HG02938 (cell line): ENCODE measurements around the gene HOMER2.

ENCODE experiments used
- ATAC-seq: cut with Tn5 transposase; IDR thresholded peaks from one replicate; pipeline ENCODE4 v1.9.1; 2021; ENCODE audit warnings: mild to moderate bottlenecking, moderate library complexity; ENCODE audit not compliant: unreplicated experiment

The HOMER2 gene

DNA sequence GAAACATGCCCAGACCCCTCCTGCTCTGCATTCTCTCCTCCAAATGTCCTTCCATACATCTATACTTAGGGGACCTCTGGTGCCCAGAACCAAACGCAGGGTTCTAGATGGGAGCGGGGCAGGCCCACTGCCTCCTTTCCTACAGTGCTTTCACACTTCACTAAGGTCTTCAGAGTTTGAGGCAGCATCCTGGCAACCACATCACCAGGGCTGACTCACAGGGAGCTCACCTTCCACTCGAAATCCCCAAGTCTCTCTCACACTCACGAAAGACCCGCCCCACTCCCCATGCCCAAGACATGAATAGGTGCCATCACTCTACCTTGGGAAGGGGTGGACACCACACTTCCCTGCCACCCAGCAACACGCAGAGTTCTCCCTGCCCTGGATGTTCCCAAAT is 18.9 kb downstream of the HOMER2 start:
- ATAC-seq, result no peak

DNA sequence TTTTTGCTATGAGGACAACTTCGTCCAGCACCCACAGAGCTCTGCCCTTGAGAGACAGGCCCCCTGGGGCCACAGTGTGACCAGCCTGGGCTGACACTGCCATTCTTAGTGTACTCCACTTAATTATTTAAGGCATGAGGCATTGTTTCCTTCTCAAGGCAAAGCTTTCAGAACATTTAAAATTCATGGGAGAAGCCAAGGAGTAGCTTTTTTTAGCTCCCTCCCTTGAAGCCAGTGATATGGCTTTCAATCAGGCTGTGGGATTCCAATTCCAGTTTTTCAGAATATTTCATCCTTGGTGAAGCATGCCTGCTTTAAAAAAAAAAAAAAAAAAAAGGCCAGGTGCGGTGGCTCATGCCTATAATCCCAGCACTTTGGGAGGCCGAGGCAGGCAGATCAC is 21.3 kb downstream of the HOMER2 start:
- no peak for ATAC-seq

DNA sequence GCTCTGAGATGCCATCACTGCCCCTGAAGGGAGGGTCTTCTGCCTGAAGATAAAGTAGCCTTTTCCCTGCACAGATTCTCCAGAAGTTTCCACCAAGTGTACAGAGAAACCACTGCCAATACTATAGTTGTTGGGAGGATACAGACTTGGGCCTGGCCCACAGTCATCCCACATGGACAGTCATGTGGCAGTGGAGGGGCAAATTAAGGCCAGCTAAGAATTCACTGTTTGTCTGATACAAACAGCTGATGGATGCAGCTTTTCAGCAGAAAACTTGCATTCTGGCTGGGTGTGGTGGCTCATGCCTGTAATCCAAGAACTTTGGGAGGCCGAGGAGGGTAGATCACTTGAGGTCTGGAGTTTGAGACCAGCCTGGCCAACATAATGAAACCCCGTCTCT is 22.1 kb downstream of the HOMER2 start:
- ATAC-seq, result no peak

DNA sequence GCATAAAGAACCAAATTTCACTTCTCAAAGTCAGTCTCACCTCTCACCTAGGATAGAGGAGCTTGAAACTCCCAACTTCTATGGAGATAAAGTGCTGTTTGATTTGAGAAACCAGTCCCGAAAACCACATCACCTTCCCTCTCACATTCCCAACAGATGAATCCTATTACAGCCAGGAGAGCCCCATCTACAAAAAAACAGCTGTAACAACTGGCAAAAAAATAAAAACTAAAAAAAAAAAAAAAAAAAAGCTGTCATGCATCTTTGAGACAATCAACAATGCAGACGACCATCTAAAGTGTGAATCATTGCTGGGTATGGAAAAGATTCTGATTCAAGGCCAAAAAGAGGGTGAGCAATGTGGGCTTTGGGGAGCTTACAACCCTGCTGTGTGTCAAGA is 23.8 kb downstream of the HOMER2 start:
- ATAC-seq, result no peak

DNA sequence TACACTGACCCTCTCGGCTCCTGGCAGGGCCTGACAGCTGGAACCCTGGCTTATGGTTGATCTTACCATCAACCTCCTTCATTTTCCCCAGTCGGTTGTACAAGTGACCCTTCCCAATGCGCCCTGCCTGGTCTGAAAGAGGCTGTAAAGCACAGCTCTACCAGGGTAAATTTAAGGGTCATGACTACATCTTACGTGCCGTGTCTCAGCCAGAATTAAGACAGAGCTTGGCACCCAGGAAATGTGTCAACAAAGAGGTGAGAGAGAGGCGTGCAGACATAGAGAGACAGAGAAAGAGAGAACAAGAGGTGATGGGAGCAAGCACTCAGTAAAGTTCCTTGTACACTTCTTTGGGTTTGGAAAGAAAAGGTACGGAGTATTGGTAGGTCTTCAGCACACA is 28.8 kb downstream of the HOMER2 start:
- no peak for ATAC-seq

DNA sequence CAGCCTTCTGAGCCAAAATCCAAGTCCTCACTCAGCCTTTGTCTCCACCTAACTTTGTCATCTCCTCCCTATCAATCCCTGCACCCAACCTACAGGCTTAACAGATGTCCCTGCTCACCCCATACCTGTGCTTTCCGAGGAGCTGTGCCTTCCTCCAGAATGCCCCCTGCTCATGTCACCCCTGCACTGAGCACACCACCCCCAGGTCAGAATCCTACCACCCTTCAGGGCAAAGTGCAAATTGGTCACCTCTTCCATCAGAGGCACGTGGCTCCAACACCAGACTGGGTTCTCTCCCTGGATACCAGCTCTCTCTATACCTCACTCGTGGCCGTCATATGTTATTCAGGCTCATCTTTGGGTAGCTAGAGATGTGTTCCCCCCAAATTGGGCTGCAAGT is 29.8 kb downstream of the HOMER2 start:
- no peak for ATAC-seq

DNA sequence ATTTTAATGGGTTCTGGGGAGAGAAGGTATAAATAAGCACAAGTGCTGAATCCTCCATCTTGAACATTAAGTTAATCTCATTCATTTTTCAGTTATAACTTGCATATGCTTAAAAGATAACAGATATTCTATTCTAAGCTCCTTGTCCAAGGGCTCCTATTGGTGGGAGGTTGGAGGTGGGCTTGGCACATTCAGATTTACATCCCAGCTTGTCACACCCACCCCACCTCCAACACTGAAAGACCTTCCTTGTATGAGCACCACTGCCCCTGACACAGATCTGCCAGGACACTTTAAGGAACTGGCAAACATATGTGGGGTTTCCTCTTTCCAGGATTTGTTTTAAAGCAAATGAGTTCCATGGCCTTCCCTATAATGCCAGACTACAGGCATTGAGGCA is 30.6 kb downstream of the HOMER2 start:
- ATAC-seq, result no peak

DNA sequence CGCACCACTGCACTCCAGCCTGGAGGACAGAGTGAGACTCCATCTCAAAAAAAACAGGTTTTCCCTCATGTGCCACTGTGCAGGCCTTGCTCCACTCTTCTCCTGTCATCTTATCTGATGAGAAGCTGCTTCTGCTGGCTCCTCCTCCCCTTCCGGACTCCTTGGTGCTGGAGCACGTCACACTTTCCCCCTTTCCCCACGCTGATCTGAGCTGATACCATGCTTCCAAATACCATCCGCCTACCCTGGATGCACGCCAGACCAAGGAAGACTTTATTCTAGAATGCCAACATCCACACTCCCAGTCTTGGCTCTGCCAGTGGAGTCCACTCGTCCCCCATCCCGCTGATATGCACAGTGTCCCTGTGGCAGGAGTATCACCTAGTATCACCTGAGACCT is 31.3 kb downstream of the HOMER2 start:
- no peak for ATAC-seq

DNA sequence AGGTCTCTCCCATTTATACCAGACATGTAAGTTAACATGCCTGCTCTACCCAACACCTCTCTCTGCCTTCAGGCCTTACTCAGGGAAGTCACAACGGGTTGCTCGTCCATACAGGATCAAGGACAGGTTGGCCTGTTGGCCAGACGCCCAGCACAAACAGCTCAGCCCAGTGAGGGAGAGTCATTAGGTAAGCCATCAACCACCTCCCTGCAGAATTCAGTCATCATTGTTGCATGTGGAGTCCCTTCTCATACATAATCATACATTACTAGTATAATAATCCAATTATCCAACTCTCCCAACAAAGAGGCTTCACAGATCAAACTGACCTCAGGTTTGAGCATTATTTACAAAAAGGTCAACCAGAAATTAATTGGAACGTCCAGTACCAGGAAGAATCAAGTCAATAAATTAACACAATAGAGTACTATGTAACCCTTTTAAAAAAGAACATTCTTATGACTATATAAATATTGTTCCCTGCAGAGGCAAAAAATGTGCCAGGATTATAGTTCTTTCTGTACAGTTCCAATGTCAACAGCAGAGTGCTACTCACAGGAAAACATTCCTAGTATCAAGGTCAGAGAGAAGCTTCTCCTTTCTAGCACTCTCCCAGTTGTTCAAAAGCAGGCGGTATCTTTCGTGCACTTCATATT is 33.2 kb downstream of the HOMER2 start:
- ATAC-seq, result no peak

DNA sequence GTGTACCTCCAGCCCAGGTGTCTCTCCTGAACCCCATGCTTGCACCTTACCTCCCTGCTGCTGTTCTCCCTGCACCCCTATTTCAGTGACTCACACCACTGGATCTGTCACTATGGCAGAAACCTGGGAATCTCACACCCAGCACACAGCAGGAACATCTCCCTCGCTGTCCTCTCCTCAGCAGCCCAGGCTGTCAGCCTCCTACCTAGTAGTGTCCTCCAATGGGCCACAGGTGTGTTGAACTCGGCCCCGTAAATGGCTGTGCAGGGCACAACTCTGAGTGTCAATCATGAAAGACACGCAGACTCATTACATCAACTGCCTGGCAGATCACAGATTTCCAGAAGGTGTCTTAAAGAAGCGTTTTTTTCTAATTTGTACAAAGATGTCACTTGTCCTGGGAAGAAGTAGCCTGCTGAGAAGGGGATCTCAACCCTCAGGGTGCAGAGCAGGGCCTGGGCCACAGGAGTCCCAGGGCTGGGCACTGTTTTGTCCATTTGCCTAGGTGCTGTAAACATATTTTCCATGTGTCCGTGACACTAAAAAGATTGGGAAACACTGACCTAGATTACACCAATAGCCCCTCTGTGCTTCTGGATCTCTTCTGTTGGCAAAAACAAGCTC is 33.8 kb downstream of the HOMER2 start:
- ATAC-seq, result no peak

DNA sequence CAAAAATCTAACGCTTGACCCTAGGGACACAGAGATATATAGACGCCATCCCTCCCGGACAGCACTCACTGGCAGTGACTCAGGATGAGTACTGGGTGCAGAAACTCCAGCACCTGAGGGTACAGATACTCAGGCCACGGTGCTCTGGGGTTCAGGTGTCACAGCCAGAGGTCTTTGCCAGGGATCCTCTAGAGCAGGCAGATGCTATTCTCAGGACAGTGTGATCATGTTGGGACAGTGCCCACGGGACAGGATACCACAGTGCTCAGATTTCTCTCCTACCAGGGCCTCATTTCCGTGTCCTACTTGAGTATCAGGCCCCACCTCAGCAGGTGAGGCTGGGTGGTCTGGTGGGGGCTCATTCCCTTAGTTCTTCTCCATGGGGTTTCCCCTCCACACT is 34.4 kb downstream of the HOMER2 start:
- ATAC-seq, result no peak

DNA sequence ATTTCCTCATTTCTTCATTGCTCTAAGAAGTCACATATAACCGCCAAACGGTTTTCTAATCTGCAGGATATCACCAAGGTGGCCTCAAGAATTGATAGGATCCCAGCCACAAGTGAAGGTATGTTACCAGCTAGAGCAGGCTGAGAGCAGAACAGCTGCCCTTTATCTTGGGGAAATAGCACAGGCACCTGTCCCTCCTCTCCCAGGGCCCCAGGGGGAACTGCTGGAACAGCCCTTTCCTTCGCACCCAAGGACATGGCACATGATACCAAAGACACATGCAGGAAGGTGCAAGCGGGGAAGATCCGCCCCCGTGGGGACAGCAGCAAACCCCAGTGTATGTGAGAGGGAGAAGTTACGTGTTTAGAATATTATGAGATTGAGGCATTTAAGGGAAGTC is 35.3 kb downstream of the HOMER2 start:
- no peak for ATAC-seq

DNA sequence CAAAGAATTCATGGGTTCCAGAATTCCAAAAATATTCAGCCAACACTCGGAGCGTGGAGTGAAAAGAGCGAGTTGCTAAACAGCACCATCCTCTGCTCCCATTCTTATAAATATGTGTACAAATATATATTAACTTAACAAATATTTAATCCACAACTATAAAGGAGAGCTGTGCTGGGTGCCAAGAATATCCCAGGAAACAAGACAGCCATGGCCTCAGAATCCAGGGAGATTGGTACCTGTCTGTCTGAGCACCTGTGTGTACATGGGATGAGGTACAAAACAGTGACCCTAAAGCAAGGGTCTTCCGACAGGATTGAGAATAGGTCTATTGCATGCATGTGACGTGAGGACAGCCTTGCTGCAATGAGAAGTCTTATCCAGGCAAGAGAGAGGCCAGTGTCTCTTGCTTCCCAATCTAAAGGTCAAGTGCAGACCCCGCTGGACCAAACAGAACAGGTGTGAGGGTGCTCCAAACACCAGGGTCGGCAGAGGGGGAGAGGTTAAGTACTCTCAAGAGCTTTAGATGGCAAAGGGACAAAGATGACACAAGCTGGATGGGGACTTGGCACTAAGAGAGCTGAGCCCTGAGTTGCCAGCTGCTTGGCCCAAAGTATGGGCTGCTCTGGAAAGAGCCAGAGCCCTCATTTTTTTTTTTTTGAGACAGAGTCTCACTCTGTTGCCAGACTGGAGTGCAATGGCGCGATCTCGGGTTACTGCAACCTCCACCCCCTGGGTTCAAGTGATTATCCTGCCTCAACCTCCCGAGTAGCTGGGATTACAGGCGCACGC is 36.2 kb downstream of the HOMER2 start:
- ATAC-seq, result no peak

DNA sequence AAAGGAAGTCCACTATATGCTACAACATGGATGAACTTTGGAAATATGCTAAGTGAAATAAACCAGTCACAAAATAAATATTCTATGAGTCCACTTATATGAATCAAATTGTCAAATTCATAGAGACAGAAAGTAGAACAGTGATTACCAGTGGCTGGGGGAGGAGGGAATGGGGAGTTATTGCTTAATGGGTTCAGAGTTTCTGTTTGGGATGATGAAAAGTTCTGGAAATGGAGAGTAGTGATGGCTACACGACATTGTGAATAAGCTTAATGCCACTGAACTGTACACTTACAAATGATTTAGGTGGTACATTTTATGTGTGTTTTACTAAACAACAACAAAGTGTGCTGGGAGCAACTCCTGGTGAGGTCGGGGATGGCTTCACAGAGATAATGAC is 38.1 kb downstream of the HOMER2 start:
- no peak for ATAC-seq

DNA sequence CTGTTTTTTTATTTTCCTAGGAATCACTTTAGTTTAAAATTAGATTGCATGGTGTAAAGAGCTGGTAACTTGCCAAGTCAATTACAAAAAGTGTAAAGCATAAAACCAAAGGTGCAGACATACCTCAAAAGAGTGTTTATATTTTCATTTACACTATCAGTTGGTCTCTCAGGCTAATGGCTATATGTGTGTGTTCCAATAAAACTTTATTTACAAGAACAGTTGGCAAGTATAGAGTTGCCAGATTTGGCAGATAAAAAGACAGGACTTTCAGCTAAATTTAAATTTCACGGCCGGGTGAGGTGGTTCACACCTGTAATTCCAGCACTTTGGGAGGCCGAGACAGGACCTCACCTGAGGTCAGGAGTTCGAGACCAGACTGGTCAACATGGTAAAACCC is 41.1 kb downstream of the HOMER2 start:
- ATAC-seq, result no peak

DNA sequence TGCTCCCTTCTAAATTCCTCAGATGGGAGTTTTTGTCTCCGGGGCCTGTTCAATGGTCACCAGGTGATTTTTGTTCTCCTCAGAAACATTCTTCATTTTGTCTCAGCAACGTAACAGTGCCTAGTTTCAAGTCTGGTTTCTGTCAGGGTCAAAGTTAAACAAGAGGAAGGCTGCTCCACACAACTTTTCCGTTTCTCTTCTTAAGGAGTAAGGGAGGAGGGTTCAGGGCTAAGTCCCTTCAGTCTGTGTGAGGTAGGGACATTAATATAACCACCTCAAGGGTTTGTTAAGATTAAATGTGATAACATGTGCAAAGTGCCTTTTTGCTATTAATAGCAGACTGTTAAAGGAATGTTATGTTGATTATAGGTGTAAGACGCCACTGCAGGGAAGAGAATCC is 41.8 kb downstream of the HOMER2 start:
- ATAC-seq, result no peak

DNA sequence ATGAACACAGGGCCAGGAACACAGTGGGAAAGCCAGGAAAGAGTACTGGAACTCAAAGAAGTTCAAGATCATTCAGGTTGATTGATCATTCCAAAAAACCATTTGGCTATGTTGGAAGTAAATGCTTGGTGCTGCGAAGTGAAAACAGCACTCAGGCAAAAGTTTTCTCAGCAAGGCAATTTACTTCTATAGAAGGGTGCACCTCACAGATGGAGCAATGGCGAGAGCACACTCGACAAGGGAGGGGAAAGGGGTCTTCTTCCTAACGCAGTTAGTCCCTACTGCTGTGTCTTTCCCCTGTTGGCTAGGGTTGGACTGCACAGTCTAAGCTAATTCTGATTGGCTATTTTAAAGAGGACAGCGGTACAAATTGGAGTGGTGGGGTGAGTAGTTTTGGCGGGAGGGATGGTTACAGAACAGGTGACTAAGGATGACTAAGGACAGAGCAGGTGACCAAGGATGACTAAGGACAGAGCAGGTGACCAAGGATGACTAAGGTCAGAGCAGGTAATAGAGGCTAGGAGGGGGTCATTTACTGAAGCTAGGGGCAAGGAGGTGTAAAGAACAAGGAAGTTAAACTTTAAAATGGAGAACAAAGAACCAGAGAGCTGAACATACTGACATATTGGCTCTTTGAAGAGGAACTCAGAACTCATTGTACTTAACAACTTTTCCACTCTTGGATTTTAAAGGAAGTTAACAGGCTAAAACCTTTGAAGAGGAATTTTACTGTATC is 43.3 kb downstream of the HOMER2 start:
- no peak for ATAC-seq

DNA sequence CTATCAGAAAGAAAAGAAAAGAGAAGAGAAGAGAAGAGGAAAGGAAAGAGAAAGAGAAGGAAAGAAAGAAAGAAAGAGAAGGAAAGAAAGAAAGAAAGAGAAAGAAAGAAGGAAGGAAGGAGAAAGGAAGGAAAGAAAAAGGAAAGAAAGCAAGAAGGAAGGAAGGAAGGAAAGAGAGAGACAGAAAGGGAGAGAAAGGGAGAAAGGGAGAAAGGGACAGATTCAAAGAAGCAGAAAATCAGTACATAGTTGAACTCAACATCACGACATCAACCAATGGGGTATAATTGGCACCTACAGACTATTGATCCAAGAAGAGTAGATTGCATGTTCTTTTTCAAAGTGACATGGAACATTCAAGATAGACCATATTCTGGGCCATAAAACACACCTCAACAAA is 45.2 kb downstream of the HOMER2 start:
- no peak for ATAC-seq

DNA sequence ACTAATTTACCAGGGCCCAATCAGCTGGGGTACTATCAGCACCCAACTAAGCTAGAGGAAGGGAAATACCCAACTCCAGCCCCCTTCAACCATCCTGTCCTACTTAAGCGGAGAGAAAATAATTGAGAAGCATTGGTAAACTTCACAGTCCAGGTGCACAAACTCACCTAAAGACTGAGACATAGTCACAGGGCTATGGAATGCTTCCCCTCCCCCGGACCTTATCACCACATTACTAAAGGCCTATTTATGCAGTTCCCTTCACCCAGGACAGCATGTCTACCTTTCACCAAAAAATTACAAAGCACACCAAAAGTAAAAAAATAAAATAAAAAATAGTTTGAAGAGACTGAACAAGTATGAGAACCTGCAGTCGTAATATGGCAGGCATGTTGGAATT is 47.9 kb downstream of the HOMER2 start:
- no peak for ATAC-seq

DNA sequence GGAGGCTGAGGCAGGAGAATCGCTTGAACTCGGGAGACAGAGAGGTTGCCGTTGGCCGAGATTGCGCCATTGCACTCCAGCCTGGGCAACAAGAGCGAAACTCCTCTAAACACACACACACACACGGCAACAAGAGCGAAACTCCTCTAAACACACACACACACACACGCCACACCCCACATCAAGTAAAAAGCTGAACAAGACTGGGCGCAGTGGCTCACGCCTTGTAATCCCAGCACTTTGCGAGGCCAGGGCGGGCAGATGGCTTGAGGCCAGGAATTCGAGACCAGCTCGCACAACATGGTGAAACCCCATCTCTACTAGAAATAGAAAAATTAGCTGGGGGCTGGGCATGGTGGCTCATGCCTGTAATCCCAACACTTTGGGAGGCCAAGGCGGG is 49.0 kb downstream of the HOMER2 start:
- no peak for ATAC-seq

DNA sequence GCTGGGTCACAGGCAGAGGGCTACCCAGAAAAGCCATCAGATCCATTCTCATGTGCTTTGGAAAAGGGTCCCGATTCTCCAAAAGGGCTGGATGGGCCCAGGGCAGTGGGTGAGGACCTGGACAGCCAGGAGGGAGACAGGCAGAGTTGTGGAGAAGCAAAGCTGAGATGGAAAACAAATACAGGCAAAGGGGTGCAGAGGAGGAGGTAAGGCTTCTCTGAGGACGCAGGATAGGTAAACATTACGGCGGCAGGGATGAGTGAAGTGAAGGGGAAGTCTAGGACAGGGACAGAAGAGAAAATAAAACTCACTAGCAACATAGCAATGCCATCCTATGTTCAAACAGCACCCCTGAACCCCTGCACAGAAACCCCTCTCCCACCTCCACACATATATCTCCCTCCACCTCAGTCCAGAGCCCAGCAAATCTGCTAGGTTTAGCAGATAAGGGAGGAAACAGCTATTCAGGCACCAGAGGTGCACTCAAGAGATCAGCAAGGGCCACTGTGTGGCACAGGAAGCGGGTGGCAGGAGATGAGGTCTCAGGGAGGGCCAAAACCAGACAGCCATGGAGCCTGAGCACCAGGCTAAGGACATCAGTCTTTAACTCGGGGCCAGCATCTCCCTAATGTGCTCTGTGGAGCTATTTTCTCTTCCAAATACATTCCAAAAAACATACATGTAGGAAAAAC is 51.3 kb downstream of the HOMER2 start:
- ATAC-seq, result no peak
